ENCODE data around the gene HEPHL1. TPM values are rescaled to one million over a fixed set of nuclear protein-coding genes. Genes with fewer than 3 reads are reported as not detected.

Gene HEPHL1
- total RNA-seq, 2 donors from 2014 or later = not detected

- no peaks in the 10 kb centered on the region for H3K9me3 ChIP-seq
- H3K4me1 ChIP-seq (ENCODE audit: control insufficient read depth in 1 of 2, low read depth in 2 of 2) = no peaks in the 10 kb centered on the region
- no peaks in the 10 kb centered on the region for H3K27me3 ChIP-seq (replicated peaks; ENCODE audit: insufficient read depth)
- no peak for TF ChIP-seq CTCF (IDR thresholded peaks at IDR 0.05)
- no peaks in the 10 kb centered on the region for H3K36me3 ChIP-seq
- H3K4me3 ChIP-seq = no peak overlapping the region
- H3K27ac ChIP-seq = no peak overlapping the region
- ATAC-seq (ENCODE audit: insufficient number of reproducible peaks, low FRiP score, low read depth) (no peak), DNase-seq (ENCODE audit: low spot score) (no peak)
Measured at GRCh38 chr11:94104734-94105133, 83.6 kb downstream of the HEPHL1 start.

GRCh38 chr11:94106716-94107115 lies 85.6 kb downstream of the HEPHL1 start:
- H3K27ac ChIP-seq = no peak overlapping the region
- H3K27me3 ChIP-seq (replicated peaks; ENCODE audit: insufficient read depth) = no peaks in the 10 kb centered on the region
- no peak for ATAC-seq (ENCODE audit: insufficient number of reproducible peaks, low FRiP score, low read depth)
- no peaks in the 10 kb centered on the region for H3K36me3 ChIP-seq
- peaks cover 2 to 5% of the 10 kb centered on the region in 2 donors for H3K4me1 ChIP-seq (ENCODE audit: control insufficient read depth in 1 of 2, low read depth in 2 of 2)
- no peak overlapping the region for H3K4me3 ChIP-seq
- no peak for TF ChIP-seq CTCF (IDR thresholded peaks at IDR 0.05)
- no peak for DNase-seq (ENCODE audit: low spot score)
- no peaks in the 10 kb centered on the region for H3K9me3 ChIP-seq

GRCh38 chr11:94107363-94107762 lies 86.2 kb downstream of the HEPHL1 start:
- no peak for TF ChIP-seq CTCF (IDR thresholded peaks at IDR 0.05)
- Histone ChIP-seq H3K9me3 (no peaks in the 10 kb centered on the region), H3K27me3 (replicated peaks; ENCODE audit: insufficient read depth) (no peaks in the 10 kb centered on the region), H3K27ac (no peak overlapping the region), H3K36me3 (no peaks in the 10 kb centered on the region), H3K4me3 (no peak overlapping the region), H3K4me1 (ENCODE audit: control insufficient read depth in 1 of 2, low read depth in 2 of 2) (peaks cover 6 to 9% of the 10 kb centered on the region in 2 donors)
- no peak for DNase-seq (ENCODE audit: low spot score)
- no peak for ATAC-seq (ENCODE audit: insufficient number of reproducible peaks, low FRiP score, low read depth)

- Histone ChIP-seq H3K27me3 (replicated peaks; ENCODE audit: insufficient read depth) (no peaks in the 10 kb centered on the region), H3K9me3 (no peaks in the 10 kb centered on the region), H3K27ac (peak overlapping the region in 1 of 2 donors; percentile 43), H3K4me3 (no peak overlapping the region), H3K36me3 (no peaks in the 10 kb centered on the region), H3K4me1 (ENCODE audit: control insufficient read depth in 1 of 2, low read depth in 2 of 2) (peaks cover 19 to 26% of the 10 kb centered on the region in 2 donors)
- no peak for TF ChIP-seq CTCF (IDR thresholded peaks at IDR 0.05)
- DNase-seq (ENCODE audit: low spot score) (no peak), ATAC-seq (ENCODE audit: insufficient number of reproducible peaks, low FRiP score, low read depth) (no peak)
Measured at GRCh38 chr11:94111241-94111640, 90.1 kb downstream of the HEPHL1 start.

- Histone ChIP-seq H3K4me3 (no peak overlapping the region), H3K27ac (peak overlapping the region in 1 of 2 donors; percentile 43), H3K36me3 (no peaks in the 10 kb centered on the region), H3K9me3 (no peaks in the 10 kb centered on the region), H3K4me1 (ENCODE audit: control insufficient read depth in 1 of 2, low read depth in 2 of 2) (peaks cover 19 to 27% of the 10 kb centered on the region in 2 donors), H3K27me3 (replicated peaks; ENCODE audit: insufficient read depth) (no peaks in the 10 kb centered on the region)
- no peak for DNase-seq (ENCODE audit: low spot score)
- ATAC-seq (ENCODE audit: insufficient number of reproducible peaks, low FRiP score, low read depth) = no peak
- TF ChIP-seq CTCF (IDR thresholded peaks at IDR 0.05) = no peak
Measured at GRCh38 chr11:94111660-94112059, 90.5 kb downstream of the HEPHL1 start.
